ENCODE data around the gene SREBF2. TPM values are rescaled to one million over a fixed set of nuclear protein-coding genes. Genes with fewer than 3 reads are reported as not detected.

The SREBF2 gene
- polyA plus RNA-seq, 5 donors = 52.1 to 92.9 (median 68.6) TPM

DNA sequence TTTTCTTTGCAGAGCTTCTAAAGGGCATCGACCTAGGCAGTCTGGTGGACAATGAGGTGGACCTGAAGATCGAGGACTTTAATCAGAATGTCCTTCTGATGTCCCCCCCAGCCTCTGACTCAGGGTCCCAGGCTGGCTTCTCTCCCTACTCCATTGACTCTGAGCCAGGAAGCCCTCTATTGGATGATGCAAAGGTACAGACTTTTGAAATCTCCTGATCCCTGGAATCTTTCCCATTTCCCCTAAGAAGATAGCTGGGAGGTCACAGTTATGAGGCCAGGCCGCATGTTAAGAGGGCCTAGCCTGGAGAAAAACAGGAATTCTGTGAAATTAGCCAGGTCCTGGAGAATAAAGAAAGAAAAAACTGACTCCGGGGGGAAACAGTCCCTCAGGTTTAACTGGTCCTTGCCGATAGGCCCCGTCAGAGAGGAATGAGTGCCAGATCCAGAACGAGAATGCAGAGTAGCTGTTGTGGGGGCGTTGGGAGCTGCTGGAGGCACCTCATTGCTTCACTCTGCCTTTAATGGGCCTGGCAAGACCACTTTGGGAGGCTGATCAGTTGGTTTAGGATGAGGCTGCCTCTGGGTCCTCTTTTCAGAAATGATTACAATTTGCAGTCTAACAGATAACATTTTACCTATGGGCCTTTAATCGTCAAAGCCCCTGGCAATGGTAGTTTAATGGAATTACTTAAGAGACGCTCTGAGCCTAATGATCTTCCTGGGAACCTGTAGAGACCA, 42.8 kb downstream of the SREBF2 start:
- no peak for DNase-seq

DNA sequence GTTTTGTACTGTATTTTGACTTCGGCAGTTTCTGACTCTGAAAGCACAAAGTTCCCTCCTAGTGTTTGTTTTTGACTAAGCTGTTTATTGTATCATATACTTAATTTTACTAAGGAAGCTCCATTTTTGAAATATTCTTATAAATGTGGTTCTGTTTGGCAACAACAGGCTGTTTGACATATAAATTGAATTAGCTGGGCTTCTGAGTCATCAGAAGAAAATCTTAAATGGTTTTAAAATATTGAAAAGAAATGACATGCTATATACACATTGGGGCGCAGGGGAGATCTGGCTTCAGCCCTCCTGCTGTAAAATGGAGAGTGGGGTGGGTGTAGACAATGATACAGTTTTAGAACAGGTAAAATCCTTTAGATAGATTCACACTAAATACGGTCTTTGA, 43.4 kb downstream of the SREBF2 start:
- no peak for DNase-seq

DNA sequence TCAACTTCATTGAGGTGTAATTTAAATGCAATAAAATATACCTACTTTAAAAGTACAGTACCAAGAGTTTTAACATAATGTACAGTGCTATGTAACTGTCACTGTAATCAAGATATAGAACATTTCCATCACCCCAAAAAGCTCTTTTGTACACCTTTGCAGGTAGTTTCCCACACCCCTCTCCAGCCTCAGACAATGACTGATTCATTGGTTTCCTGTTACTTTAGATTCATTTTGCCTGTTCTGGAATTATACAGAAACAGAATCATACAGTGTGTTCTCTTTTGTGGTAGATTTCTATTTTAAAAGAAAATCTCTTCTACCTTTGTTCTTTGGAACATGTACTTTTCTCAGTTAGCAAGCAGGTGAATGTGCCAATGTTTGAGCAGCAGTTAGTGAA, 43.8 kb downstream of the SREBF2 start:
- DNase-seq = no peak

DNA sequence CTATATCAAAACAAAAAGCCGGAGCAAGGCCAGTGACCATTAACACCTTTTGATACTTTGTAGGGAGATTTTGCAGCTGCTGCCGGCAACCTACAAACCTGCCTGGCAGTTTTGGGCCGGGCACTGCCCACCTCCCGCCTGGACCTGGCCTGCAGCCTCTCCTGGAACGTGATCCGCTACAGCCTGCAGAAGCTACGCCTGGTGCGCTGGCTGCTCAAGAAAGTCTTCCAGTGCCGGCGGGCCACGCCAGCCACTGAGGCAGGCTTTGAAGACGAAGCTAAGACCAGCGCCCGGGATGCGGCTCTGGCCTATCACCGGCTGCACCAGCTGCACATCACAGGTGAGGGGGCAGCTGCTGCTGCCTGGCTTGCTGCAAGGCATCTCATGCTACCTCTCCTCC, 47.7 kb downstream of the SREBF2 start:
- no peak for DNase-seq

DNA sequence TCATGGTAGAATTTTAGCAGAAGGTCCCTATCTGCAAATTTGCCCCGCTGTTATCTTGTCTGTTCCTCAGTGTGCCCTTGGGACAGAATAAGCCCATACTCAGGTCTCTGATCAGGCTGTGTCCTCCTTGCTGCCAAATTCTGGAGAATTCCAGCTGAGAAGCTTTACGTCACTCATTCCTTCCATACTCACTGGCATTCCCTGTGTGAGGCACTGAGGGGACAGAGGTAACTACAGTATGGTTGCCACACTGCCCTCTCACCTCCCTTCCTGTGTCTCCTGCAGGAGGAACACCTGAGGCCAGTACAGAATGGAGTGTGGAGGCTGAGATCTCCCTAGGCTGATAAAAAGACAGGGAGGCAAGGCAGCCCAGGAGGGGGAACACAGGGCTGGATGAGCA, 50.5 kb downstream of the SREBF2 start:
- DNase-seq = no peak

DNA sequence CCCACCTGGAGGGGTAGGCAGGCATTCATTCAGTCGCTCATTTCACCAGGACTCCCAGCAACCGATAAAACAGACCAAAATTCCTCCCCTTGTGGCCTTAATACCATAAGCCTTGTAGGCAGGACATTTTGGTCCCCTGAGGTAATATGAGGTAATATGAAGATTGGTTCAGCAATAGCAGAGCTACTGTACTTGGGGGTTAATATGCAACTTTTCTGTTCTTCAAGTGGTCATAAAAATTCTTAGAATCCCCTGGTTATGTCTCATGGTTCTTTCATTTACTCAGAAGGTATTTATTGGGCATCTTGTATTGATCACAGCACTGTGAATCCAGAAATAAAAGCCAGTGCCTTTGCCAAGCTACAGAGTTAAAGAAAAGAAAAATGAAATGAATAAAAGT, 52.2 kb downstream of the SREBF2 start:
- no peak for DNase-seq

DNA sequence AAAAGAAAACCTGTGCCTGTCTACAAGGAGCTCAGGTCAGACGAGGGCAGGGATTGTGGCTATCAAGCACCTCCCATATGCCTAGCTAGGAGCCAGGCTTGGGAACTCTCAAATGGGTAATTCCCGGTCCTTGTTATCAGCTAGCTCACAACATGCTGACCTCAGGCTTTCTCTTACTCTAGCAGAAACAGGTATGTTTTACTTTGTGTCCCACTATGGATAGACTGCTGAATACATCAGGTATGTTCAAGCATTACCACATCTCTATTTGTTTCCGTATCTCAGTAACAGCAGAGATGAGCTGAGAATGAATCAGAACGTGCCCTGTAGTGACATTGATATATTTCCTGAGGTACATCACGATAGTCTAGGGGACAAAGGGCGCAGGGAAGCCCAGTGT, 52.6 kb downstream of the SREBF2 start:
- DNase-seq = no peak

DNA sequence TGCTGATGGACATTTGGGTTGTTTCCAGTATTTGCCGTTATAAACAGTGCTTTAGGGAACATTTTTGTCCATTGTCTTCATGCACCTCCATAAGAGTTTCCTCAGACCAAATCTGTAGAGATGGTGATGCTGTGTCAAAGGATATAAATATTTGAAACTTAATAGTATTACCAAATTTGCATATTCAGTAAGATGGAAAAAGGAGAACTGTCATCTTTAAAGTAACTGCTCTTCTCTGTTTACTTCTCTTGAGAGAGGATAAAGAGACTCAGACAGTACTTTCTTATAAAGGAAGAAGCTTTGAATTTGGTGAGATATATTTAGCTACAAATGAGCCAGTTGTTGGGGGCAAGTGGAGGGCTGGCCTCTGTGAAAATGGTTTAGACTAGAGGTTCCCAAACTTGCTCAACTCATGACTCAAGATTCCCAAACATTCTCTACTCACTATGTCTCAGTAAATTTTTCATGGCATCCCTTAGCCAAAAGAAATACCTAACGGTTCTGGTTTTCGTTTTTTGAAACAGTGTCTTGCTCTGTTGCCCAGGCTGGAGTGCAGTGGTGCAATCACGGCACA, 55.8 kb downstream of the SREBF2 start:
- no peak for DNase-seq

DNA sequence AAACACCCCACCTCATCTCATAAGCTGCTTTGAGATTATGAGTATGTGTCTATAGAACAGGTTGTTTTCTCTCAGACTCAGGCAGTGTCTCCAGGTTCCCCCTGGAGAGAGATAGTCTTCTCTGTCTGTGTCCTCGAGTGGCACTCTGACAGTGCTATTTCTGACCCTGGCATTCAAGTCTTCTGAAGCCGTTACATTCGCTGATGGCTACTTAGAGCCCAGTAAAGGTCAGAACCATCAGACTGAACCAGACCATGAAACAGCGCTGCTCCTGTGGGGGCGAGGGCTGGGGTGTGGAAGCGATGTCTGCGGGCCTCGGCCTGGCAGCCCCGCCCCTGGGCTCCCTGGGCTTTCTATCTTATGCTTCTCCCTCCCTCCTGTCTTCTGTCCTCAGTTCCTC, 58.5 kb downstream of the SREBF2 start:
- no peak for DNase-seq

DNA sequence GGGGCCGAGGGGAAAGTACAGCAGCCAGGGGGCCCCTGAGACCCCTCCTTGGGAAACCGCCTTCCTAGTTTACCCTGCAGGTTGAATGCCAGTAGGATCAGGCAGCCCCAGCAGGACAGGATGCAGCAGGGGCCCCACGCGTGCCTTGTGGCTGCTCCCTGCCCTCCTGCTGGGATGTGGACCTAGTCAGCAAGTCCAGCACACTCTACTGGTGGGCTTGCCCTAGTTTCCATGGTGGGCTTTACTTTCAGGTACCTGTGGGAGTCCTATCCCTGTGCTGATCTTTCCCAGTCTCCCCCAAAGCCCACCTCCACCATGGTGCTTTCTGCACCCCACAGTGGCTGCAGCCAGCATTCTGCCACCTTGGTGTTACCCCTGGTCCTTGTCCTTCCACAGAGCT, 59.8 kb downstream of the SREBF2 start:
- no peak for DNase-seq

DNA sequence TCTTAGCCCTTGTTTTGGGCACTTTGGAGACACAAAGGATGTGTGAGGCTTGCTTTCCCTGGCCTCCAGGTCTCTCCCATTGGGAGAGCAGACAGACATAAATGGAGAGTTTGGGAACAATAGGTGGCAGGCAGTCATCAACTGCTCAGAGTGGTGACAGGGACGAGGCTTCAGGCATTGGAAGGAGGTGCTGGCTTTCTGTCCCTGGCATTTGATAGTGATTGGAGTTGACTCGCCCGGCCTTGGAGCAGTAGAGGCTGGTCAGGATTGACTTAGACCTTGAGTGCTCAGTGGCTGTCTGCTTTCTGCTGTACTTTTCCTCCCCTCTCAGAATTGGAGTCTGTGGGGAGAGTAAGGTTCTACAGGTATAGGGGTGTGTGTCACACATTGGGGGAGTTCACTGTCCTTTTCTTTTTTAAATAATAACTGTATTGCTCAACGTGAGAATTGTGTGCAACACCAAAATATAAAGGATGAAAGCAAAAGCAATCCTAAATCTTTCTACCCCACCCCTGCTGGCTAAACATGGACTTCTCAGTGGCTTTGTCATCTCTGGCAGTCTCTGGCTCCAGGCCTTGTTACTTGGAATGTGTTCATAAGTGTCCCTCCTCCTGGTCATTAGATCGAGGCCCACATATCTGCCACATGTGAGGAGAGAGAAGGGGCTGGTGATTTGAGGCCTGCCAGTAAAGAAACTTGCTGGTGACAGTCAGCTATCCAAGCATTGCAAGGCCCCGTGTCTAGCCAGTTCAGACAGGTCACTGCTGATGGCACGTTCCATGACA, 60.9 kb downstream of the SREBF2 start:
- DNase-seq = no peak

DNA sequence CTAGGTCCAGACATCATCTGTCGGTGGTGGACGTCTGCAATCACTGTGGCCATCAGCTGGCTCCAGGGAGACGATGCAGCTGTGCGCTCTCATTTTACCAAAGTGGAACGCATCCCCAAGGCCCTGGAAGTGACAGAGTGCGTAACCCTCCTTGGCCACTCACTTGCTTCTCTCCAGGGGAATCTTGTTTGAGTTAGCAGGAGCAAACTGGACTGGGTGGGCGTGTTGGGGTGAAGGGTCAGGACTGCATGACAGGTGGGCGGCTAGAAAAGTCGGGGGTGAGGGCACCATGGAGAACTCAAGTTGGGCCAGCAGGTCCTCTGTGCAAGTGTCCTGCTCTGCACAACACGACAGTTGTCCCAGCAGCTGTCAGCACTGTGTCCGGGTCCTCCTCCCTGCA, 65.7 kb downstream of the SREBF2 start:
- DNase-seq = no peak

DNA sequence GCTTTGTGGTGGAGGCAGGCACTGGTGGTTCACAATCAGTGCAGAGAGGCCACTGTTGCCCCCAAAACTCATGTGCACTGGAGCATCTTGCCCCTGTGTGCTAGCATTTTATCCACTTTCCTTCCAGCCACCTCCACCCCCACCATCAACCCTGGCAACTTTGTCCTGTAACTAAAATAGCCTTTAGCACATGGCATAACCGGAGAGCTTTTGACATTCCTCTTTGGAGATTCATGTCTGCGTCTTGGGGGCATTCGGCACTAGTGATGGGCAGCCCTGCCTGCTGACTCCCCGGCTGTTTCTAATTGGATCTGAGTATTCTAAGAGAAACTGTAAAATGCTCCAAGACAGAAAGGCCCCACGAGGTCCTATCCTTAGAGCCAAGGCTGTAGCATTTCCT, 66.2 kb downstream of the SREBF2 start:
- no peak for DNase-seq

DNA sequence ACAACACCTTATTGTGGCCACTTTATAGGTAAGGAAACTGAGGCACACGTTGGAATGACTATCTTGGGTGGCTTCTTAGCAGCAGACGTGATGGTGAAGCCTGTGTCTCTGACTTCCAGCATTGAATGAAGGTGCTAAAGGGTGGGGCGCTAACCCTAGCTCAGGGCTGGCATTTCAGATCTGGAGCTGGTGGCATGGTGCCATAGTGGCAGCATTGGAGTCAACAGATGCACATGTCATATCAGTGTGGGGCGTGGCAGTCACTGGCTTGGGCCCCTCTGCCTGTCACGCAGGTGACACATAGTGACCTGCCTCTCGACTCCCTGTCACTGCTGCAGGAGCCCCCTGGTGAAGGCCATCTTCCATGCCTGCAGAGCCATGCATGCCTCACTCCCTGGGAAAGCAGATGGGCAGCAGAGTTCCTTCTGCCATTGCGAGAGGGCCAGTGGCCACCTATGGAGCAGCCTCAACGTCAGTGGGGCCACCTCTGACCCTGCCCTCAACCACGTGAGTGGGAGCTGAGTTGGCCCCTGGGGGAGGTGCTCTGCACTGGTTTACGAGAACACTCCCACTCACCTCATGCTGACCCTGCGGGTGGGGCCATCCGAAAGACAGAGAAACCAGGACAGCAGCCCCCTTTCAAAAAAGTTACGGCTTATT, 67.2 kb downstream of the SREBF2 start:
- no peak for DNase-seq

DNA sequence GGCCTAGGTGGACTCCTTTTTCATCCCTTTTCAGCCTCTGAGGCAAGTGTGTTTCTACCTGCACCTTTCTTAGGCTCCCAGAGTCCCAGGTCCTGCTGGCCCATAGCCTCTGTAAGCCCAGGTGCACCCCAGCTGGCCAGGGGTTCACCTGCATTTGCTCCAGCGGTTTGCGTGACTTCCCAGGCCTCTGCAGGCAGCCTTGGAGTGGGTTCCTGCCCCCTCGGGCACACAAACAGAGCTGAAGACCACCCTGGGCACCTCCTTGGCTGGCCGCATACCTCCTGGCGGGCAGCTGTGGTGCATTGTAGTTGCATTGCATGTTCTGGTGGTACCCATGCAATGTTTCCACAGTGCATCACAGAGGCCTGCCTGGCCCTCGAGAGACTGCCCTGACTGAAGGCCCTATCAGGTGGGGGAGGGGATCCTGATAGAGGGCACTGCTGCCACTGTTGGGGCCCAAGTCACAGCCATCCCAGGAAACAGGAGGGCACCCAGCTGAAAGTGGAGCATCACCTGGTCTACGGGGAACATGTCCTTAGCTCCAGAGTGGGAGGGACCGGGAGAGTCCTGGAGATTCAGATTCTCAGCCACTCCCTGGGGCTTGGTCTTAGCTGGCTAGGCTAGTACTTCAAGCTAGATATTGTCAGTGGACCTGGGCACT, 67.9 kb downstream of the SREBF2 start:
- no peak for DNase-seq

DNA sequence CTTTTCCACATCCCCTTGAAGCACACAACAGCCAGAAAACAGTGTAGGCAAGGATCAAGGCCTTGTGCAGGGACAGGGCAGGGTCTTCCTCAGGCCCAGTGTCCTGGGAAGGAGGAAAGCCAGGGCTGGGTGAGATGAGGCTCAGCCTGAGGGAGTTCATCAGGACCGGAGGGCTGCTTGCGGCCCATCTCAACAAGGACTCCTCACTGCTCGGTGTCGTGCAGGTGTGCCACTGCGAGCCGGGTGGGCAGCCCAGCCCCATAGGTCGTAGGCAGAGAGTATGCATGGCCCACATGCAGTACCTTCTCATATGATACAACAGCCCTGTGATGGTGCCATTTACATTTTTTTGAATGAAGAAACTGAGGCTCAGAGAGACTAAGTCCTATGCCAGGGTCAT, 69.1 kb downstream of the SREBF2 start:
- DNase-seq = no peak

DNA sequence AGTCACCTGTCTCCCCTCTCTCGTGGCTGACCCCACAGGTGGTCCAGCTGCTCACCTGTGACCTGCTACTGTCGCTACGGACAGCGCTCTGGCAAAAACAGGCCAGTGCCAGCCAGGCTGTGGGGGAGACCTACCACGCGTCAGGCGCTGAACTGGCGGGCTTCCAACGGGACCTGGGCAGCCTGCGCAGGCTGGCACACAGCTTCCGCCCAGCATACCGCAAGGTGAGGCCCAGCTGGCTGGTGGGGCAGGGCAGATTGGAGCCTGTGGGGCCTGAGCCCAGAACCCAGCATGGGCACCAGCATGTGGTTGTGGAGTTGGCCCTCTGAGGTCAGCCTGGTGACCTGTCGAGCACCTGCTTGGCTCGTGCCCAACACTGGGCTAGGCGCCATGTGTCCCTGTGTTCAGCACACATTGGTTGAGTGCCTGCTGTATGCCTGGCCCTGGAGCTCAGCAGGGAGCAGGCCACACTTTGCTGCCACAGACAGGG, 70.1 kb downstream of the SREBF2 start:
- DNase-seq = no peak

DNA sequence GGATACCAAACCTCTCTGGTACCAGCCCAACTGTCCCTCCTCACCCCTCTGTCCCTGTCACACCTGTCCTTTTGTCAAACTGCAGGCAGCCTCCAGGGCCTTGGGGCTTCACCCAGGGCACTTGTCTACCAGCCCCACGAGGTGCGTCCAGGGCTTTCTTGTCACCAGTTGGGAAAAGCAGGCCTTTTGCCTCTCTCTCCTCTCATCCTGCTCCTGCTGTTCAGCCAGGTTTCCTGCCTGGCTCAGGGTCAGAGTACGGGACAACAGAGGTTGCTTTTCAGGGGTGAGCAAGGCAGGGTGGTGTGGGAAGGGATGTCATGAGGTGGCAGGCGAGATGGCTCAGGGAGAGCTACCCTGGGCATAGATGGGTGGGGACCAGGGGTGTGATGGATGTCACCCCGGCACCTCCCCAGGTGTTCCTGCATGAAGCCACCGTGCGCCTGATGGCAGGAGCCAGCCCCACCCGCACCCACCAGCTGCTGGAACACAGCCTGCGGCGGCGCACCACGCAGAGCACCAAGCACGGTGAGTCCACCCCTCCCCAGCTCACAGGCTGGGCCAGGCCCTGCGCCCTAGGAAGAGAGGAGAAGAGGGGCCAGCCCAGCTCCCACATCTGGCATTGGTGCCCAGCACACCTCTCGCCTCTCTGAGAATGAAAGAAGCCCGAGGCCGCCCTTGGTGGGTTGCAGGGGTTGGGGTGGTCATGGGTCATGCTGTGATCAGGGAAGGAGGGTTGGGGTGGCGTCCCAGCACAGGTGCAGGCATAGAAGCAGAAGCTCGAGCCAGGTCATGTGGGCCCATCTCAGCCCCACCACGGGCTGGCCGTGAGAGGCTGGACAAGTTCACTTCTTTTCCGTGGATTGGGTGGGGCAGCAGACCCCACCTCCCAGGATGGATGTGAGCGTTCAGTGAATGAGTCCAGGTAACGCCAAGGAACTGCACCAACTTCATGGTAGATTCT, 71.8 kb downstream of the SREBF2 start:
- no peak for DNase-seq

DNA sequence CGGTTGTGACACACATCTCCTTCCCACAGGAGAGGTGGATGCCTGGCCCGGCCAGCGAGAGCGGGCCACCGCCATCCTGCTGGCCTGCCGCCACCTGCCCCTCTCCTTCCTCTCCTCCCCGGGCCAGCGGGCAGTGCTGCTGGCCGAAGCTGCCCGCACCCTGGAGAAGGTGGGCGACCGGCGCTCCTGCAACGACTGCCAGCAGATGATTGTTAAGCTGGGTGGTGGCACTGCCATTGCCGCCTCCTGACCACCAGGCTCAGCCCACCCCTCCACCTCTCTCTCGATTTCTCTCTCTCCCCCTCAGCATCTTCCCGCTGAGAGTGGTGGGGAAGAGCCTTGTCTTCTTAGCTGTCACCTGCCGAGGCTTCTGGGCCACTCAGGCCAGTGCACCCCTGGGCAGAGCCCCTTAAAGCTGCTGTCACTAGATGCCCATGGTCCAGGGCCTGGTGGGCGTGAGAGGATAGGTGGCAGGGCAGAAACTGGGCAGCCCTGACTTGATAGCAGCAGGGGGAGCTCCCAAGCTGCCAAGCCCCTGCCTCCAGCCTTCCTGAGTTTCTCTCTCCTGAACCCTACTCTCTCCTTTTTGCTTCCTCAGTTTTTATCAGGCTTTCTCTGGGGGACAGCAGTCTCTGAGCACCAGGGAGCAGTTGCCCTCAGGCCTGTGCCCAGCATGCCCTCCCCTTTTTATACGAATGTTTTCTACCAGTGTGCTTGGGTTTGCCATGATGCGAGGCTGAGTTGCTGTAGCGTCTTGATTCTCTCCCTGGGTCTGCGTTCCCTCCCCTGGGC, 72.7 kb downstream of the SREBF2 start:
- no peak for DNase-seq

DNA sequence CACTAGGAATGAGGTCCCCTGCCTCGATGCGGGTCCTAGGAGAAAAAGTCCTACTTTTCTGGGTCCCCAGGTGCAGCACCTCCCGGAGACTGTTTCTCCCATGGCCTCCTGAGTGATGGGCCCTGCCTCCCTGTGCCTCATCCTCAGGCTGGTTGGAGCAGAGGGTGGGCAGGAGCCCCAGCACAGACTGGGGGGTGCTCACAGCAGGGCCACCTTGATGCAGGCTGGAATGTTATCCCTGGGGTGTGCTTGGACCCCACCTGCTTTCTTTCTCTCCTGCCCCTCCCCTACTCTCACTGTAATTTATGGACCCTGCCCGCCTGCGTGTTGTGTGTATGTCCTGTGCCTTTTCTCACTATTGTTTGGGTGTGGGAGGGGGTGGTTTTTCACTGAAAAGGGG, 73.9 kb downstream of the SREBF2 start:
- no peak for DNase-seq

Data from right lung (tissue), 5 donors.